DND-41 (cell line): ENCODE measurements around the gene TRPM1.

Experiments
- EZH2 ChIP-seq: IDR thresholded peaks from 3 replicates; pipeline ENCODE4 v1.6.1; 2012; ENCODE audit warnings: borderline replicate concordance, low read depth, mild to moderate bottlenecking, moderate library complexity, low read length, inconsistent platforms; ENCODE audit not compliant: severe bottlenecking
- TF ChIP-seq, protein P1 (sequence below): IDR thresholded peaks from 2 replicates; pipeline ENCODE4 v1.5.1; 2012; ENCODE audit warnings: borderline replicate concordance, low read length, moderate library complexity, mild to moderate bottlenecking; ENCODE audit not compliant: poor library complexity, severe bottlenecking; ENCODE audit errors: extremely low read depth

DNA sequence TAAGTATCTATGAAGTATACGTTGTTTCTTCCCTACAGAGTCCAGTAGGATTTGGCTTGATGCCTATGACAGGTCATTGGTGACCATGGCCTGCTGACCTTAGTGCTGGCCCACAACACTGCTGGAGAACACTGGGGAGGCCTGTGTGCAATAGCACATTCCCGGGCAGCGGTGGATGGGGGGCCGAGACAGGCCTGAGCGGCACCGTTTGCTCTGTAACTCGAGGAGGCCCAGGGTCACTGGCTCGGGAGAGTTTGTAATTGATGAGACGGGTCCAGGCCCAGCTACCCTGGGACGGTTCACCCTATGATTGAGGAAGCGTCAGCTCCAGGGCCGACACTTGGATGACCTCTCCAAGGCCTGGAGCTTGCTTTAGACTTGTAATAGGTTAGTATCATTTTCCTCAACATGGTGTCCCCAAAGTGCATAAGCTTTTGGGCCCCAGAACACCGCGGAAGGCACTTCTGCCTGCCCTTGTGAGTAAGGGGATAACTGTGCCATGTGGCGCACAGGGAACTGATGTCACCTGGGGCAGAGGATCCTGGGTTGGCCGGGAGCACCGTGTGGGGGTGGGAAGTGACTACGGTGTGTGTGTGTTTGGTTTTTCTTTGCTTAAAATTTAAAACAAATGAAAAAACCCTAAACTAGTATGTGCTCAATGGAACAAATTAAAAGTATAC is 12.0 kb downstream of the TRPM1 start:
- TF ChIP-seq EZH2: no peak
- TF ChIP-seq, protein P1, sequence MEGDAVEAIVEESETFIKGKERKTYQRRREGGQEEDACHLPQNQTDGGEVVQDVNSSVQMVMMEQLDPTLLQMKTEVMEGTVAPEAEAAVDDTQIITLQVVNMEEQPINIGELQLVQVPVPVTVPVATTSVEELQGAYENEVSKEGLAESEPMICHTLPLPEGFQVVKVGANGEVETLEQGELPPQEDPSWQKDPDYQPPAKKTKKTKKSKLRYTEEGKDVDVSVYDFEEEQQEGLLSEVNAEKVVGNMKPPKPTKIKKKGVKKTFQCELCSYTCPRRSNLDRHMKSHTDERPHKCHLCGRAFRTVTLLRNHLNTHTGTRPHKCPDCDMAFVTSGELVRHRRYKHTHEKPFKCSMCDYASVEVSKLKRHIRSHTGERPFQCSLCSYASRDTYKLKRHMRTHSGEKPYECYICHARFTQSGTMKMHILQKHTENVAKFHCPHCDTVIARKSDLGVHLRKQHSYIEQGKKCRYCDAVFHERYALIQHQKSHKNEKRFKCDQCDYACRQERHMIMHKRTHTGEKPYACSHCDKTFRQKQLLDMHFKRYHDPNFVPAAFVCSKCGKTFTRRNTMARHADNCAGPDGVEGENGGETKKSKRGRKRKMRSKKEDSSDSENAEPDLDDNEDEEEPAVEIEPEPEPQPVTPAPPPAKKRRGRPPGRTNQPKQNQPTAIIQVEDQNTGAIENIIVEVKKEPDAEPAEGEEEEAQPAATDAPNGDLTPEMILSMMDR: no peak
